DOHH2 (cell line): Measurements from ENCODE around the gene HEPHL1.

Source experiments
- H3F3A ChIP-seq: fragments of 200-600 bp; sonication (generic), shearing (Covaris generic); 2 replicates; pipeline ENCODE4 v1.6.0; 2016; ENCODE audit warnings: antibody characterized with exemption, mild to moderate bottlenecking; ENCODE audit not compliant: control insufficient read depth, insufficient read depth
- H3K27ac ChIP-seq: fragments of 200-600 bp; sonication (generic); 2 replicates; pipeline ENCODE4 v1.5.1; 2014; ENCODE audit warnings: low read depth, mild to moderate bottlenecking, low read length, moderate library complexity
- H3K27me3 ChIP-seq: fragments of 200-600 bp; sonication (generic); 2 replicates; pipeline ENCODE4 v1.6.1; 2014; ENCODE audit warnings: mild to moderate bottlenecking, low read length, mixed read lengths; ENCODE audit not compliant: control insufficient read depth
- H3K36me3 ChIP-seq: fragments of 200-600 bp; sonication (generic); 2 replicates; pipeline ENCODE4 v1.6.1; 2014; ENCODE audit warnings: mild to moderate bottlenecking, low read length, moderate library complexity, mixed read lengths; ENCODE audit not compliant: control insufficient read depth
- H3K4me1 ChIP-seq: fragments of 200-600 bp; sonication (generic); 2 replicates; pipeline ENCODE4 v1.6.1; 2014; ENCODE audit warnings: mild to moderate bottlenecking, low read length, mixed read lengths; ENCODE audit not compliant: control insufficient read depth
- H3K4me2 ChIP-seq: fragments of 200-600 bp; sonication (generic); 2 replicates; pipeline ENCODE4 v1.6.0; 2014; ENCODE audit warnings: mild to moderate bottlenecking, low read length, moderate library complexity
- H3K4me3 ChIP-seq: fragments of 200-600 bp; sonication (generic); 2 replicates; pipeline ENCODE4 v1.5.1; 2014; ENCODE audit warnings: mild to moderate bottlenecking, low read length, mixed read lengths
- H3K79me2 ChIP-seq: fragments of 200-600 bp; sonication (generic); 2 replicates; pipeline ENCODE4 v1.6.1; 2014; ENCODE audit warnings: mild to moderate bottlenecking, low read length, mixed read lengths; ENCODE audit not compliant: control insufficient read depth
- H3K9me2 ChIP-seq: fragments of 200-600 bp; sonication (generic); replicated peaks from 2 replicates; pipeline ENCODE4 v1.6.1; 2014; ENCODE audit warnings: mild to moderate bottlenecking, low read length, mixed read lengths; ENCODE audit not compliant: control insufficient read depth
- H3K9me3 ChIP-seq: fragments of 200-600 bp; sonication (generic); 2 replicates; pipeline ENCODE4 v1.6.1; 2014; ENCODE audit warnings: antibody characterized with exemption, low read length, mixed read lengths; ENCODE audit not compliant: control insufficient read depth, insufficient read depth
- H4K20me1 ChIP-seq: fragments of 200-600 bp; sonication (generic); 2 replicates; pipeline ENCODE4 v1.6.0; 2014; ENCODE audit warnings: low read depth, mild to moderate bottlenecking, antibody characterized with exemption, low read length, moderate library complexity; ENCODE audit not compliant: control insufficient read depth, insufficient read depth
- CTCF ChIP-seq: fragments of 200-600 bp; sonication (generic); IDR thresholded peaks from one replicate; pipeline ENCODE4 v1.5.1; 2014; ENCODE audit warnings: antibody characterized with exemption, mild to moderate bottlenecking, low read depth, low read length; ENCODE audit not compliant: poor library complexity, severe bottlenecking
- EZH2phosphoT487 ChIP-seq: fragments of 200-600 bp; sonication (generic); IDR thresholded peaks from 2 replicates; pipeline ENCODE4 v1.6.1; 2017; ENCODE audit warnings: borderline replicate concordance, mild to moderate bottlenecking, antibody characterized with exemption, low read length, moderate library complexity, mixed read lengths

Gene HEPHL1

DNA sequence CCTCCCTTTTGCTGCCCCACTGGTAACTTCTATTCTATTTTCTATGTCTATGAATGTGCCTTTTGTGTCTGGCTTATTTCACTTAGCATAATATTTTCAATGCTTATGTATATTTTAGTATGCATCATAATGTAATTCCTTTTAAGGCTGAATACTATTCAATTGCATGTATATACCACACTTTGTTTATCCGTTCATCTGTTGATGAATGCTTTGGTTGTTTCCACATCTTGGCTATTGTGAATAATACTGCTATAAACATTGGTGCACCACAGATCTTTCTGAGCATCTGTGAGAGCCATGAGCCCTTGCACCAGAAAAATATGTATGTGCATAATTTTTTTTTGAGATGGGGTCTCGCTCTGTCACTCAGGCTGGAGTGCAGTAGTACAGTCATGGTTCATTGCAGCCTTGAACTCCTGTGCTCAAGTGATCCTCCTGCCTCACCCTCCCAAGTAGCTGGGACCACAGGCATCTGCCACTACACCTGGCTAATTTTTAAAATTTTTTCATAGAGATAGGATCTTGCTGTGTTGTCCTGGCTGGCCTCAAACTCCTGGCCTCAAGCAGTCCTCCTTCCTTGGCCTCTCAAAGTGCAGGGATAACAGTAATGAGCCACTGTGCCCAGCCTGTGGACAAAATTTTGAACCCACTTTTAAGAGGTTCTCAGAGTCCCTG, 27.0 kb downstream of the HEPHL1 start:
- no peak for TF ChIP-seq CTCF
- TF ChIP-seq EZH2phosphoT487, result no peak
- no peak overlapping the region for H3K4me3 ChIP-seq

DNA sequence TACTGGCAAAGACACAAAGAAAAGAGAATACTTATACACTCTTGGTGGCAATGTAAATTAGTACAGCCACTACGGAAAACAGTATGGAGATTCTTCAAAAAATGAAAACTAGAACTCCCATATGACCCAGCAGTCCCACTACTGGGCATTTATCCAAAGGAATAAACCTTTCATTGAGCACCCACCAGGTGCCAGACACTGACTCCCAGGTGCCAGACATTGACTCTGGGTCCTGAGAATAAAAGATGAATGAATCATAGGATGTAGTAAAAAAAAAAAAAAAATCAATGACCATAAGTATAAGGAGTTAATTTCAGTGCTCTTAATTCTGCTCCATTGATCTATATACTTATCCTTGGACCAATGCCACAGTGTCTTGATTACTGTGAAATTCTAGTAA, 28.2 kb downstream of the HEPHL1 start:
- H3F3A ChIP-seq, result no peaks in the 10 kb centered on the region
- no peaks in the 10 kb centered on the region for H3K27me3 ChIP-seq
- no peaks in the 10 kb centered on the region for H3K4me1 ChIP-seq
- no peak overlapping the region for H3K4me3 ChIP-seq
- H3K27ac ChIP-seq, result no peak overlapping the region
- H3K9me3 ChIP-seq, result no peaks in the 10 kb centered on the region
- H3K9me2 ChIP-seq, result no peaks in the 10 kb centered on the region
- no peak overlapping the region for H3K4me2 ChIP-seq
- TF ChIP-seq EZH2phosphoT487, result no peak
- no peak for TF ChIP-seq CTCF
- no peaks in the 10 kb centered on the region for H3K36me3 ChIP-seq
- no peaks in the 10 kb centered on the region for H4K20me1 ChIP-seq
- no peaks in the 10 kb centered on the region for H3K79me2 ChIP-seq

More for the DNA sequence above, 27.0 kb downstream of the HEPHL1 start:
- H3K9me2 ChIP-seq, result no peaks in the 10 kb centered on the region
- H3K9me3 ChIP-seq, result no peaks in the 10 kb centered on the region
- H3F3A ChIP-seq, result no peaks in the 10 kb centered on the region
- H3K79me2 ChIP-seq, result no peaks in the 10 kb centered on the region
- no peak overlapping the region for H3K27ac ChIP-seq
- no peaks in the 10 kb centered on the region for H3K36me3 ChIP-seq
- no peak overlapping the region for H3K4me2 ChIP-seq
- H3K27me3 ChIP-seq, result no peaks in the 10 kb centered on the region
- no peaks in the 10 kb centered on the region for H4K20me1 ChIP-seq
- no peaks in the 10 kb centered on the region for H3K4me1 ChIP-seq

GRCh38 chr11:94058630-94059029, 37.5 kb downstream of the HEPHL1 start:
- H3K9me2 ChIP-seq, result no peaks in the 10 kb centered on the region
- TF ChIP-seq CTCF (no peak), EZH2phosphoT487 (no peak)
- H3K36me3 ChIP-seq, result no peaks in the 10 kb centered on the region
- no peaks in the 10 kb centered on the region for H3K4me1 ChIP-seq
- H3K9me3 ChIP-seq, result no peaks in the 10 kb centered on the region
- no peaks in the 10 kb centered on the region for H3K27me3 ChIP-seq
- no peaks in the 10 kb centered on the region for H3K79me2 ChIP-seq
- no peak overlapping the region for H3K4me3 ChIP-seq
- no peak overlapping the region for H3K4me2 ChIP-seq
- H3K27ac ChIP-seq, result no peak overlapping the region
- H4K20me1 ChIP-seq, result no peaks in the 10 kb centered on the region
- no peaks in the 10 kb centered on the region for H3F3A ChIP-seq
